Kidney tubule cell (primary cell): ENCODE data around the gene OR6S1.
"Not testable (repeated sequence)": the region's sequence is repeated elsewhere in the genome, so short reads cannot be mapped to it uniquely, and the experiment has no call there.

Source experiments
- DNase-seq: peaks from one replicate; pipeline ENCODE4 v3.0.0-alpha.2; 2018; ENCODE audit warnings: low spot score

OR6S1 gene

DNA sequence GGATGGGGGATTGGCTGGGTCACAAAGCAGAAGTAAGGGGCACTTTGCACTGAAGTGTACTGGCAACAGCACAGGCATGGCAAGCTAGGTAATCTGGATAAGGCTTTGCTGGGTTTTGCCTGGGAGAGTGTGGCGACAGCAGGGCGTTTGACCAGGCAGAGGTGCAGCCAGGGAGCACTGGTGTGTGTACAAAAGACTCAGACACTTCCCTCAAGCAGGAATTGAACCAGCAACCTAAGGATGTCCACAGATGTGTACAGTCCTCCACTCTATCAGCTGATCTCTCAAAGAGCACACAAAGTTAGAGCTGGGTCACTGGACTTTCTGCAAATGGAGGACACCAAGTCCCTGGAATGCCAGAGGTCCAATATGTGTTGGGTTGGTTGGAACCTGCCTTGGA lies 27.5 kb upstream of the OR6S1 start:
- DNase-seq = peak; percentile 22

DNA sequence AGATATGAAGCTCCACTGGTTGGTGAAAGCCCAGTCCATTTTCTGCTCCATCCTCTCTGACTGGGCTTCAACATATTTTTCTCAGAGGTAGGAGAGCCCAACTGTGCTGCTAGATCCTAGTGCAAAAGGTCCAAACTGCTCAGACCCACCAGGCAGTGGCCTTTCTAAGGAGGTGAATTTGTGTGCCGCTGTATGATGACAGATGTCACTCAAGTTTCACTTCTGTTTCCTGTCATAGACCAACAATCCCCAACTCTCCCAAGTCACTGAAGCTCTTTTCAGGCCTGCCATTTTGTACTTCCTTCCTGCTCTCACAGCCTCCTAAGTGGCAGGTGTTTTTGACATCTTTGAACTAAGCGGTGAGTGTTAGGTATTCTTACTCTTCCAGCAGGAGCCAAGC lies 26.5 kb upstream of the OR6S1 start:
- DNase-seq = no peak

DNA sequence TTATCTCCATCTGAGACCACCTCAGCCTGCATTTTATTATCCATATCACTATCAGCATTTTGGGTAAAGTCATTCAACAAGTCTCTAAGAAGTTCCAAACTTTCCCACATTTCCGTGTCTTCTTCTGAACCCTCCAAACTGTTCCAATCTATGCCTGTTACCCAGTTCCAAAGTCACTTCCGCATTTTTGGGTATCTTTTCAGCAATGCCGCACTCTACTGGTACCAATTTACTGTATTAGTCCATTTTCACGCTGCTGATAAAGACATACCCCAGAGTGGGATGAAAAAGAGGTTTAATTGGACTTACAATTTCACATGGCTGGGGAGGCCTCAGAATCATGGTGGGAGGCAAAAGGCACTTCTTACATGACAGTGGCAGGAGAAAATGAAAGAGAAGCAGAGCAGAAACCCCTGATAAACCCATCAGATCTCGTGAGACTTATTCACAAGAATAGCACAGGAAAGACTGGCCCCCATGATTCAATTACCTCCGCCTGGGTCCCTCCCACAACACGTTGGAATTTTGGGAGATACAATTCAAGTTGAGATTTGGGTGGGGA lies 25.0 kb upstream of the OR6S1 start:
- DNase-seq = not testable (repeated sequence)

DNA sequence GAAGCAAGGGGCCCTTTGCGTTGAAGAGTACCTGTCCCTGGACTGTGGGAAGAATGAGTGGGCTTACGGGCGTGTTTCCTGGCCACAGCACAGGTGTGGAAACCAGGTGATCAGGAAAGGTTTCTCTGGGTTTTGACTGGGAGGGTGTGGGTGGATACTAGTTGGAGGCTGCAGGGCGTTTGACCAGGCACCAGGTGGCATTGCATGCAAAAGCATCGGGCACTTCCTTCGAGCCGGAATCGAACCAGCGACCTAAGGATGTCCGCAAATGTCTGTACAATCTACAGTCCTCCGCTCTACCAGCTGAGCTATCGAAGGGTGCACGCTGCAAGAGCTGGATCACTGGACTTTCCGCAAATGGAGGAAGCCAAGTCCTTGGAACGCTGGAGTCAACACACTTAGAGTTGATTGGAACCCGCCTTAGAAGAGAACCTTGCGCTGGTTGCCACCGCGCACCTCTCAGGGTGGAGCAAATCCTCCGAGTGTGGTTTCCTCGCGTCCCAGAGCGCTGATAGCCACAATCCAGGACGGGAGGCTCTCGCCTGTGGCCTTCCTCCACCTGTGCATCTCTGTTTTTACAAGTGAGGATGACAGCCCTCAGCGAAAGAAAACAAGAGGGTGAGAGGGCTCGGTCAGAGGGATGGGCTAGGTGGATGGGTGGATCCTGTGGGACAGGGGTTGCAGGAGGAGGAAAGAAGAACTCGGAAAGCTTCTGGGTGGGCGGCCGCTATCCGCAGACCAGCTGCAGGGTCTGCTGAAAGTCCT lies 21.7 kb upstream of the OR6S1 start:
- peak; percentile 94 for DNase-seq

DNA sequence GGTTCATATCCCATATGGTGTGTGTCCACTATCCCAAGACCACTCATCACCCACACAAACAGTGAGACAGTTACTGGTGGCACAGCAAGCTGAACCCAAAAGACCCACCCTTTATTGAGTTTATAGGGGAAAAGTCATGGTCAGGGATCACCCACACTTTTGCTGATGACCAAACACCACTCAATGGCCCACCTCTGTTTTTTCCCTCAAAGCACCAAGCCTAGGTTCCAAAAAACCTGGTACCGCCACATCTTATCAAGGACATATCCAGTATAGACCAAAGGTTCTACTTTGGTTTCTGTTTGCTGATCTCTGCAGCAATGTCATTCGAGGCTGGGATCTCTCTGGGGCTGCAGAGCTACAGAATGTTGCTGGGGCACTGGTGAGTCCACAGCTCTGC lies 19.7 kb upstream of the OR6S1 start:
- no peak for DNase-seq

DNA sequence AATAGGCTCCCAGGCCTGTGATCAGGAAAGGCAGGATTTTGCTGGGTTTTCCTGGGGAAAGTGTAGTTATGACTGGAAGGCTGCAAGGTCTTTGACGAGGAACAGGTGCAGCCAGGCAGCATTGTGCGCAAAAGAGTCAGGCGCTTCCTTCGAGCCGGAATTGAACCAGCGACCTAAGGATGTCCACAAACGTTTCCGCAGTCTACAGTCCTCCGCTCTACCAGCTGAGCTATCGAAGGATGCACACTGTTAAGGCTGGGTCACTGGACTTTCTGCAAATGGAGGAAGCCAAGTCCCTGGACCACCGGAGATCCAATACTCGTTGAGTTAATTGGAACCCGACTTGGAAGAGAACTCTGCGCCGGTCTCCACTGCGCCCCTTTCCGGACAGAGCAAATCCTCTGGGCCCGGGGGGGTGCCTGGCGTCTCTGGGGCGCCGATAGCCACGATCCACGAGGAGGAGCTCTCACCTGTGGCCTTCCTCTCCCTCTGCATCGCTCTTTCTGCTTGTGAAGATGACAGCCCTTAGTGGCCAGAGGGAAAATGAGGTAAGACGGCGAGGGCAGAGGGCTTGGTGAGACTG lies 18.4 kb upstream of the OR6S1 start:
- DNase-seq = no peak

DNA sequence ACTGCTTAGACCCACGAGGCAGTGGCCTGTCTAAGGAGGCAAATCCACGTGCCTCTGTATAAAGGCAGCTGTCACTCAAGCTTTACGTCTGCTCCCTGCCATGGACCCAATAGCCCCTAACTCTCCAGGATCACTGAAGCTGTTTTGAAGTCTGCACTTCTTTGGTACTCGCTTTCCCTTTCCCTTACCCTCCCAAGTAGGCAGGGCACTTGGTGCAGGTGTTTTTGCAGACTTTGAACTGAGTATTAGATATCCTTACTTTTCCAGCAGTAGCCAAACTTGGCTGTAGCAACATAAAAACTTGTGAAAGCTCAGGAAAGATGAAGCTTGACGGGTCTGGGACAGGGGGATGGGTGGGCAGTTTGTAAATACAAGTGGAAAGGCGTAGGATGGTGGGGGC lies 17.8 kb upstream of the OR6S1 start:
- no peak for DNase-seq

DNA sequence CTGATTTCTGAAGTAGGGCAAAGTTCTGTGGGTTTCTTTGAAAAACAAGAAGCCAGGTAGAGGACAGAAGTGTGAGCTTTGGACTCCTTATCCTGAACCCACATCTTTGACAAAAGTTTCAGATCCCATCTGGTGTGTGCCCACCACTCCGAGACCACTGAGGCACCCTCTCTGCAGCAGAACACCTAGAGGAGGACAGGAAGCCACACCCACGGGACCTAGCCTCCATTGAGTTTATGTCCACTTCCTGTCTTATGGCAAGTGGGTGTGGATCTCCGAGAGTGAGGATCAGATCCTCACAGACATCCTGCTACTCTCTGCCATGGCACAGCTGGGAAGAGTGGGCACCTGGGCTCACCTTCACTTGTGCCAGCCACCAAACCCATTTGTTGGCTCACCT lies 16.8 kb upstream of the OR6S1 start:
- DNase-seq = no peak

DNA sequence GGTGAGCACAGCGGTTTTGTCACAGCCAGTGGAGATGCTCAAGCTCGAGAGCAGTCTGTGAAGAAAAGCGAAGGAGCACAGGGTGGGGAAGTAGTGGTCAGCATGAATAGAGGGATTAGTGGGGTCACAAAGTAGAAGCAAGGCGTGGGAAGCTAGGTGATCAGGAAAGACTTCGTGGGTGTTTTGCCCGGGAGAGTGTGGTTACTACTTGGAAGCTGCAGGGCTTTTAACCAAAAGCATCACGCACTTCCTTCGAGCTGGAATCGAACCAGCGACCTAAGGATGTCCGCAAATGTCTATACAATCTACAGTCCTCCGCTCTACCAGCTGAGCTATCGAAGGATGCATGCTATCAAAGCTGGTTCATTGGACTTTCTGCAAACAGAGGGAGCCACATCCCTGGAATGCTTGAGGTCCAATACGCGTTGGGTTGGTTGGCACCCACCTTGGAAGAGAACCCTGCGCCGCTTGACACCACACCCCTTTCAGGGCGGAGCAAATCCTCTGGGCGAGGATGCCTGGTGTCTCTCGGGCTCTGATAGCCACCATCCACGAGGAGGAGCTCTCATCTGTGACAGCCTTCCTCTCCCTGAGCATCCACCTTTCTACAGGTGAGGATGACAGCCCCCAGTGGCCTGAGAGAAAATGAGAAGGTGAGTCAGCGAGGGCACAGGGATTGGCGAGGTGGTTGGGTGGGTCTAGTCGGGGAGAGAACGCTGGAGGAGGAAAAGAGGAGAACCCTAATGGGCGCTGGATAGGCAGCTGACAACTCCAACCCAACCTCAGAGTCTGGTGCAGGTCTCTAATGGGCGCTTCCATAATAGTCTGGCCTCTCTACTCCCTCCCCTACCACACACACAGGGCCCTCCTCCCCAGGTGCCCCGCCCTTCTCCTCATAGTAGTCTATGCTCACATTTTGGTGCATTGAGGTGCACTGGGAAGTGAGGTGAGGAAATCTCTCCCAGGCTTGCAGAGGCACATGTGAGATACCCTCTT lies 16.0 kb upstream of the OR6S1 start:
- DNase-seq = peak; percentile 70

DNA sequence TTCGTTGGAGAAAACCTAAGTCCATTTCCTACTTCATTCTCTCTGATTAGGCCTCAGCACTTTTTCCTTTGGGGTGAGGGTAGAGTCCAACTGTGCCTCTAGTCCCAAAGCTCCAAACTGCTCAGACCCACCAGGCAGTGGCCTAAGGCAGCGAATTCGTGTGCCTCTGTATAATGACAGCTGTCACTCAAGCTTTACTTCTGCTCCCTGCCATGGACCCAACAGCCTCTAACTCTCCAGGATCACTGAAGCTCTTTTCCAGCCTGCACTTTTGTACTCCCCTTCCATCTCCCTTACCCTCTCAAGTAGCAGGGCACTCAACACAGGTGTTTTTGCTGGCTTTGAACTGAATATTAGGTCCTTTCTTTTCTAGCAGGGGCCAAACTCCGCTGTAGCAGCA lies 14.8 kb upstream of the OR6S1 start:
- DNase-seq = no peak

DNA sequence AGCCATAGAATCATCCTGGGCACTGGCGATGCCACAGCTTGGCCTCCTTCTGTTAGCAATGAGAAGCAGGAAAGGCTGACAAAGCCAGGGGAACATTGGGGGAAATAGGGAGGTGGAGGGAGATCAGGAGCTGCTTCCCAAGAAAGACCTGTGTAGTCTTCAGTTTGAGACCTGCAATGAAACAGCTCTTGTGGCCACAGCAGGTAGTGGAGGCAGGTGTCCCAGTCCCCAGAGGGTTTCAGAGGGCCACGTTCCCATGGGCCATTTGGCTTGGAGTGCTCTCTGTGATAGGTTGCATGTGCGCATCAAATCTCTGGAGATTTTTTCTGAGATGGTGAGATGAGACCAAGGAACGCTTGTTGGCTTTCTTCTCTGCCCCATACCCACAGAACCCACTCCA lies 14.4 kb upstream of the OR6S1 start:
- DNase-seq = no peak

DNA sequence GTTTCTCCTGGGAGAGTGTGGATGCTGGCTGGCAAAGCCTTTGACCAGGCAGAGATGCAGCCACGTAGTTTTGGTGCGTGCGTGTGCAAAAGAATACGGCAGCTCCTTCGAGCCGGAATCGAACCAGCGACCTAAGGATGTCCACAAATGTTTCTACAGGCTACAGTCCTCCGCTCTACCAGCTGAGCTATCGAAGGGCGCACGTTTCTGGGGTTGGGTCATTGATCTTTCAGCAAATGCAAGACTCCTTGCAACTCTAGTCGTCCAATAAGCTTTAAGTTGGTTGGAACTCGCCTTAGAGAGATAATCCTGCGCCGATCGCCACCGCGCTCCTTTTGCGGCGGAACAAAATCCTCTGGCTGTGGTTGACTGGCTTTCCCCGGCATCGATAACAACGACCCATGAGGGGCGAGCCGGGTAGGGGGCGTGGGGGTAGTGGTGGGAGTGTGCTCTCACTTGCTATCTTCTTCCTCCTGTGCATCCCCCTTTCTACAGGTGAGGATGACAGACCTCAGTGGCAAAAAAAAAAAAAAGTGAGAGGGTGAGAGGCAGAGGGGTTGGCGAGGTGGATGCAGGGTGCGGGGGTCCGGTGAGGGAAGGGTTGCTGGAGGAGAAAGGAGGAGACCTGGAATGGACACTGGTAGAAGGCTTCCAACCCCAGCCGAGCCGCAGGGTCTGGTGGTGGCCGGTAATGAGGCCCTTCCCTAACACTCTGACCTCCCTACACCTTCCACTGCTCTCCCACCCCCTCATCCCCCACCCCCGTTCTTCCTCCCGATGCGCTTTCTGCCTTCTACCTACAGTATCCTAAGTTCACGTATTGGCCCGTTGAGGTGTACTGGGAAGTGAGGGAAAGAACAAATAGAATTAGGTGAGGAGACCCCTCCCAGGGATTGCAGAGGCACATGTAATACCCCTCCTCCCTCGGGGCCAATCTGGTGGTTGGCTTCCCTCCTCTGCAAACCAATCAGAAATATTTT lies 11.8 kb upstream of the OR6S1 start:
- peak; percentile 89 for DNase-seq

DNA sequence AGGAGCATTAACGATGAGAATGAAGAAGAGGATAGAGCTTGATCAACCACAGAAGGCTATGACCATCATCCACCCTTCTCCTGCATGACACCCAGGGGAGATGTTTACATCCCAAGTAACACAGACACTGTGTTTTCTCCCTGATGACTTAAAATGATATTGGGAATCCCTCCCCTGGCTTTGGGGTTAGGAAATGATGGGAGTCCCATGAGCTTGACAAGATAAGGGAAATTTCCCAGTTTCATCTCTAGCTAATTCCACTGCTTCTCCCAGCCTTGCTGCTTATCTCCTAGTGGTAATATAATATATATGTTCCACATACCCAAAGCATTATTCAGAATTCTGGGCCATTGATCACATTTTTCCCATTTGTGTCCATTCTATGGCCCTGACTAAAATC lies 4.0 kb upstream of the OR6S1 start:
- no peak for DNase-seq

DNA sequence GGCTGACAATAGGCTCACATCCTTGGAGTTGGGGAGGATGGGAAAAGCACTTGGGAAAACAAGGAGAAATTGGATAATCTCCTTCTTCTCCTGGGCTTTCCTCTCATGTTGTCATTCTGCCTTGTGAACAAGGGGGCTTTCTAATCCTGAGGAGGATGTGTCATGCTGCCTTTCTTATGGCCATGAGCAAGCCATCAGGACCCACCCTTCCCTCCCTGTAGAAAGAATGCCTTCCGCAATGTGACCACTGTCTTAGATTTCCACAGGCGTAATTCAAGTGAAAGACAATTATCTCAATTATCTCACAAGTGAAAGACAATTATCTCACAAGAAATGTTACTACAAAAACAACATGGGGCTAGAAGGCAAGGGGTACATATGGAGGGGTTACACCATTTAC lies 3.0 kb upstream of the OR6S1 start:
- DNase-seq = no peak

DNA sequence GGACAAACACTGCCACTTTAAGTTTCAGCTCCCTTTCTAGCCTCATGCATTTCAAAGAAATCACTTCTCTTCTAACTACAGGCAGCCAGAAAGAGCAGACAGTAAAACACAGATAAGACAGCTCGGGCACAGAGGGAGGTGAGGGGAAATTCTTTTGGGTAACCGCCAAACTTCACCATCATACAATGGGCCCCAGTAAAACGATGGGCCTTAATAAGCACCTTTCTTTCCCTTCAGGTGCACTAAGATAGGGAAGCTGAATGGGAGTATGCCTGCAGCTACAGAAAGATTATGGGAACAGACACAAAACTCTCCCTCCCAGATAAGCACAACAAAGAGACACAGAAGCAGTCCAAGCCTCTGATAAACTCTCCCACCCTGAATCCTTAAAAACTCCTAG lies 1.3 kb upstream of the OR6S1 start:
- DNase-seq = not testable (repeated sequence)

DNA sequence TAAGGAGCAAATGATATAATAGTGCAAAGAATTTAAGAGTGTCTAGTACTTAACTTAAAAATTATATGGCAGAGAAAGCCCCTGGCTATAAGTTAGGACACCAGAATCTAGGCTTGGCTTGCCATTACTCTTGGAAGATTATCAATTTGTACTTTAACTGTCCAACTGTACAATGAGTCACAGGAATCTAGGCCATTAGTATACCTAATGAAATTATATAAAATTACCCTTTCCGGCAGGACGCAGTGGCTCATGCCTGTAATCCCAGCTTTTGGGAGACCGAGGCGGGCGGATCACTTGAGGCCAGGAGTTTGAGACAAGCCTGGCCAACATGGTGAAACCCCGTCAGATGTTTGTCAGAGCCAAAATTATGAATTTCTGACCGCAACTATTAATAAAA lies 691 bp upstream of the OR6S1 start:
- DNase-seq = no peak

DNA sequence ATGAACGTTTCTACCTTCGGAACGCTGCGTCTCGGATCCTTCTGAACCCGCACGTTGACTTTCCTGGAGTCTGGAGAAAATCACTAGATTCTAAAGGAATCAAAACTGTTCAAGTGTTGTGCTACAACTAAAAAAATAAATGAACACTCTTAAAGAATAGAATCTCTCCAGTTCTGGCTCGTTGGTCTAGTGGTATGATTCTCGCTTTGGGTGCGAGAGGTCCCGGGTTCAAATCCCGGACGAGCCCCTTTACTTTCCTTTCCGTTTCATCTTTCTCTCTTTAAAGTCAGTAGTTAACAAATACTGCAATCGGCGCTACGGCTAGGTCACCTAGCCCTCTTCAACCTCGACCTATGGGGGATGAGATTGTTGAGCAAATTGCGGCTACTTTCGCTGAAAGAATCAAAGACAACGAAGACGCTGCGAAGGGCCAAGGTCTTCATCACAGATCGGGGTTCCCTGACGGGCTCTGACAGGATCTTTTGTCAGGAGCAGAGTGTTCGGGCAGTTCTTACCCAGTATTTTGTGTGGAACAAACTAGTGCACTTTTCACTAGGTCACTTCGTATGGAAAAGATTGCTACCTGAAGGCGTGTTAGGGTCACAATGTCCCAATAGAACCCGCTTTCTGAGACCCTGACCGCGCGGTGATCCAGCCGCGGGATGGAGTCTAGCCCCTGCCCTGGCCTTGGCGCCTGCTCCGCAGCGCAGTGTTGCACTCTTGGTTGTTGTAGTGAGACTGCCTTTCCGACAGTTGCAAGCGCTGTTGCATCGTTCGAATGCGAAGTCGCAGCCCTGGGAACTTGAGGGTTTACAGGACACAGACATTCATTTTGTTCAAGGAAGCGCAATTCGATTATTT lies 8.4 kb downstream of the OR6S1 start:
- peak; percentile 91 for DNase-seq

DNA sequence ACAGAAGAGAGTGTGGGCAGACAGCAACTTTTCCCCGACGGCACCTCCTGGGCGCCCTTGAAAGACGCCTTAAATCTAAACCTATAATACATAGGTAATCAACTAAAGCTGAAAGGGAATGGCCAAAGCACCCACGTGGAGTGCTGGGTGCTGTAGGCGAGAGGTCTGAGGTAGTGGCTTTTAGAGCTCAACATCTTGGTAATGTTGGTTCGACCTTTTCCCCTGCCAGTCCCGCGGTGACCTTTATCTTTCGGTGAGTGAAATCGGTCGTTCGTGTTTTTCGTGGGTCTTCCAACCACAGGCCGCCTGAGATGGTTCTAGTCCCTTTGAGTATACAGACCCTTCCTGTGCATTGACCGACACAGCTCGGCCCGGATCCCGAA lies 9.1 kb downstream of the OR6S1 start:
- peak; percentile 8 for DNase-seq

DNA sequence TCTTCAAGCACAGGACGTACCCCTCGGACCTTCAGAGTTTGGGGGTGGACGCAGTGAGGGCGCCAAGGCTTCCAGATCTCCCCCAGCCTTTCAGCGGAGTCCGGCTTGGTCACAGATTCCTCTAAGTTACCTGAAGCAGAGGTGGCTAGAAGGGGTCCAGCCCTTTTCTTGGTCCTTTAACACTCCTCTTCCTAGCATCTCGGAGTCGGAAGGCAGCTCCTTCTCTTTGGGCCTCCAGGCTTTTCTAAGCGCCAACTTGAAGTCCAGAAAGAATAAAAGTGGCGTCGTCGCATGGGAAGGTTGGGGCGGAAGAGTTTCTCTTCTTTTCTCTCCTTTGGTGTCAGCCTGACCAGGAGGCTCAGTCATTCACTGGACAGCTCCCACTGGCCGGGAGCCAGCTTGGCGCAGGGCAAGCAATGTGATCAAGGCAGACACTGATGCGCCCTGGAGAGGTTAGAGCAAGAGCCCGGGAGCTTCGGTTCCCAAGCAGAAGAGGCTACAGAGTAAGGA lies 9.6 kb downstream of the OR6S1 start:
- peak; percentile 81 for DNase-seq
